ENCODE results near the gene FLNC. TPM values are rescaled to one million over a fixed set of nuclear protein-coding genes. Genes with fewer than 3 reads are reported as not detected.

The FLNC gene
- polyA plus RNA-seq, 3 donors from 2014 or later, result not detected

DNA sequence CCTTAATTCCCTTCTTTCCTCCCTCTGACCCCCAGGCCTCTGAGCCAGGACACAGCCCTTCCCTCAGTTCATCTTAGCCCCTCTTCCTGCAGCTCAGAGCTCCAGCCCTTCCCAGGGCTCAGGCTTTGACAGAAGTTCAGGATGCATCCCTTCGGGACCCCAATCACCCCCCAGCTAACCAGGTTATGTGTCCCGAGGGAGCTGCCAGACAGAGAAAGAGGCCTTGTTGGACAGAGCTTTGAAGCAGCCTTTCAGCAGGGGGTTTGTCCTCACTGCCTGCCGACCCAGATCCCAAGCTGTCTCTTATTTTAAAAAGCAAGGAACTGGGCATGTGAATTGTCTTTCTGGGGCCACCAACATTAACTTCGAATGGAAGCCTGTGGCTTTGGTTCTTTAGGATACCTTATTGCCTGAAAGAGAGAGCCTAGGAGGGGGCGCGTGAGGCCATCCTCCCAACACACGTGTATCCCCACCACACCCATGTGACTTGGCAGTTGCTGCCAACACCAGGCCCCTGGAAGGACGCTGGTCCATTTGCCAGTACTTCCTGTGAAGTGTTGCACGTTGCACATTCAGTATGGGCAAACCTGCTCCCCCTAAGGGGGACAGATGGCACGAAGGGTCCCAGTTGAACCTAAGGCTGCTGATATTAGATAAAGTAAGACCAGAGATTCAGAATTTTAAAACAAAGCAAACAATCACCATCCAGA, 37.6 kb upstream of the FLNC start:
- Mint-ChIP-seq H3K9me3 (no peaks in the 10 kb centered on the region), H3K27ac (peak overlapping the region in 3 of 6 donors; percentile 6 to 59 (median 21)), H3K4me1 (peaks cover 5 to 8% of the 10 kb centered on the region in 2 donors), H3K4me3 (peak overlapping the region; percentile 54 to 85 (median 61)), H3K27me3 (ENCODE audit: low read depth in 3 of 3) (peaks cover 0 to 5% (median 2%) of the 10 kb centered on the region in 3 donors), H3K36me3 (peaks cover 8 to 11% (median 10%) of the 10 kb centered on the region in 3 donors)
- no peak for DNase-seq

DNA sequence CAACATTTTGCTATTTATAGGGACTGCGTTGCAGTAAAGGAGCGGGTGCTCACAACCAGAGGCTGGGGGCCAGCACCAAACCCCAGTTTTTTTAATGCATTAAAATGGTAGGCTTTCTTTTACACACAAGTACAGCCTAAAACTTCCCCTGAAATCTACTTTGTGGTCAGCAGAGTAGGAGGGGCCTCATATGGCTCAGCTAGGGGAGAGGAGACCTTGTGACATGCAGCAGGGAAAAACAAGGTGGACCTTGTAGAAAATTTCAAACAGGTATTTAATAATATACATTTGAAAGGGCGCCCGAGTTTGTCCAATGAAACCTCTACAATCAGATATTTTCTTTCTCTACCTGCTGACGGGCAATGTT, 37.0 kb upstream of the FLNC start:
- Mint-ChIP-seq H3K9me3 (no peaks in the 10 kb centered on the region), H3K4me3 (peak overlapping the region in 3 of 5 donors; percentile 54 to 85 (median 61)), H3K27ac (no peak overlapping the region)

DNA sequence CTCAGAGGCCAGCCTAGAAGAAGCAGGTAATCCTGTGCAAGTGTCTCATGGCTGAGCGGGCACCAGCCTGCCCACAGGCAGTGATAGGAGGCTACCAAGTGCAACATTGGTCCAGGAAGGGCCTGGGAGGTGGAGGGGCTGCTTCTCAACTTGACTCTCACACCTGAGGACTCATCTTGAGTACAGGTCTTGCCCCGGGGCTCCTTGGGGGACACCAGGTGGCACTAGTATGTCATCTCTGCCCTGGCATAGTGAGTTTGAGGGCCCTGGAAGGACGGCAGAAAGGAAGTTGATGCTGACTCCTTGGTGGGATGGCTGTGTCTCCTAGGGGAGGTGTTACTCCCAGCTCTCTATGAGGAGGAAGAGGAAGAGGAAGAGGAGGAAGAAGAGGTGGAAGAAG, 36.2 kb upstream of the FLNC start:
- Mint-ChIP-seq H3K27ac (peak overlapping the region in 1 of 6 donors; percentile 88), H3K27me3 (ENCODE audit: low read depth in 3 of 3) (peaks cover 0 to 5% (median 2%) of the 10 kb centered on the region in 3 donors), H3K4me1 (peaks cover 5 to 8% of the 10 kb centered on the region in 2 donors), H3K36me3 (peaks cover 8 to 11% (median 10%) of the 10 kb centered on the region in 3 donors), H3K9me3 (no peaks in the 10 kb centered on the region), H3K4me3 (no peak overlapping the region)
- DNase-seq, result no peak

More for the DNA sequence above, 37.0 kb upstream of the FLNC start:
- Mint-ChIP-seq H3K4me1 (peaks cover 5 to 8% of the 10 kb centered on the region in 2 donors), H3K27me3 (ENCODE audit: low read depth in 3 of 3) (peaks cover 0 to 5% (median 2%) of the 10 kb centered on the region in 3 donors), H3K36me3 (peaks cover 8 to 11% (median 10%) of the 10 kb centered on the region in 3 donors)
- no peak for DNase-seq

DNA sequence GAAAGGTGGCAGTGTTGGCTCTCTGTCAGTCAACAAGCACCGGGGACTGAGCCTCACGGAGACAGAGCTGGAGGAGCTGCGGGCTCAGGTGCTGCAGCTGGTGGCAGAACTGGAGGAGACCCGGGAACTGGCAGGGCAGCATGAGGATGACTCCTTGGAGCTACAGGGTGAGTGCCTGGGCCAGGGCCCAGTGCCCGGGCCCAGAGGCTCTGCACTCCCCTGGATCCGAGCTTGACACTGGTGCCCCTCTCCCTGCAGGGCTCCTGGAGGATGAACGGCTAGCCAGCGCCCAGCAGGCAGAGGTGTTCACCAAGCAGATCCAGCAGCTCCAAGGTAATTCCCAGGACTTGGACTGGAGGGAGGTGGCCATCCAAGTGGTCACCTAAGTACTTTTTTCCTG, 35.8 kb upstream of the FLNC start:
- peaks cover 0 to 5% (median 2%) of the 10 kb centered on the region in 3 donors for H3K27me3 Mint-ChIP-seq (ENCODE audit: low read depth in 3 of 3)
- H3K36me3 Mint-ChIP-seq, result peaks cover 8 to 11% (median 10%) of the 10 kb centered on the region in 3 donors
- no peak overlapping the region for H3K4me3 Mint-ChIP-seq
- no peak for DNase-seq
- H3K27ac Mint-ChIP-seq, result peak overlapping the region in 1 of 6 donors; percentile 88
- no peaks in the 10 kb centered on the region for H3K9me3 Mint-ChIP-seq
- peaks cover 5 to 8% of the 10 kb centered on the region in 2 donors for H3K4me1 Mint-ChIP-seq

DNA sequence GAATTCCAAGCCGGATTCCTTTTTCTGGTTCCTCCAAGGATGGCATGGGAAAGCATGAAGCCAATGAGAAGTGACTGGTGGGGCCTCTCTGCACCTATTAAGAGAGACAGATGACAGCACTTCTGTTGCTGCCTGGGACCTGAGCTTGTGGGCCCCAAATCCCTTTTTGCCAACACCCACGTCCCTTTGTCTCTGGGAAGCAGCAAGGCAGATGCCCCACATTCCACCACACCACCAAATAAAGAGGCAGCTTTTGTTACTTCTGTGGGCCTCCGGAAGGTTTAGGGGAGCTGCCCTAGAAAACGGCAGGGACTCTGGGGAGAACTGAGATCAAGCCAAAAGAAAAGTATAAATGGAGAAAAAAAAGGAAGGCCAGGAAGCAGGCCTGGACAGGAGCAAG, 35.1 kb upstream of the FLNC start:
- H3K36me3 Mint-ChIP-seq, result peaks cover 8 to 11% (median 10%) of the 10 kb centered on the region in 3 donors
- no peak overlapping the region for H3K4me3 Mint-ChIP-seq
- H3K4me1 Mint-ChIP-seq, result peaks cover 4 to 7% of the 10 kb centered on the region in 2 donors

DNA sequence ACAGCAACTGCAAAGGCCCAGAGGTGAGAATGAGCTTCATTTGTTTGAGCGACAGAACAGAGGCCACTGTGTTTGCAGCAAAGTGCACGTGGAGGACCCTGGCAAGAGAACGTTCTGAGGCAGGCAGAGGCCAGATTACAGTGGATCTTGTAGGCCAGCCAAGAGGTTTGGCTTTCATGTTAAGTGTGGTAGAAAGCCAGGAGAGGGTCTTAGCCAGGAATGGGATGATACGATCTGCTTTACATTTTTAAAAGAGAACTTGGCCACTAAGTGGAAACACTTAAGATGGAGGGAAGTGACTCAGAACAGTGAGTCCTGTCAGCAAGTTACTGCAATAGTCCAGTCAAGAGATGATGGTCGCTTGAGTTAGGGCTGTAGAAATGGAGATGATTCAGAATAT, 33.9 kb upstream of the FLNC start:
- Mint-ChIP-seq H3K4me3 (no peak overlapping the region), H3K27ac (no peak overlapping the region), H3K36me3 (peaks cover 13 to 19% (median 16%) of the 10 kb centered on the region in 3 donors), H3K27me3 (ENCODE audit: low read depth in 3 of 3) (peaks cover 0 to 2% (median 2%) of the 10 kb centered on the region in 3 donors), H3K9me3 (no peaks in the 10 kb centered on the region), H3K4me1 (peaks cover 0 to 3% of the 10 kb centered on the region in 2 donors)
- DNase-seq, result no peak

More for the DNA sequence above, 35.1 kb upstream of the FLNC start:
- Mint-ChIP-seq H3K27me3 (ENCODE audit: low read depth in 3 of 3) (peaks cover 0 to 5% (median 2%) of the 10 kb centered on the region in 3 donors), H3K9me3 (no peaks in the 10 kb centered on the region), H3K27ac (no peak overlapping the region)
- DNase-seq, result no peak

DNA sequence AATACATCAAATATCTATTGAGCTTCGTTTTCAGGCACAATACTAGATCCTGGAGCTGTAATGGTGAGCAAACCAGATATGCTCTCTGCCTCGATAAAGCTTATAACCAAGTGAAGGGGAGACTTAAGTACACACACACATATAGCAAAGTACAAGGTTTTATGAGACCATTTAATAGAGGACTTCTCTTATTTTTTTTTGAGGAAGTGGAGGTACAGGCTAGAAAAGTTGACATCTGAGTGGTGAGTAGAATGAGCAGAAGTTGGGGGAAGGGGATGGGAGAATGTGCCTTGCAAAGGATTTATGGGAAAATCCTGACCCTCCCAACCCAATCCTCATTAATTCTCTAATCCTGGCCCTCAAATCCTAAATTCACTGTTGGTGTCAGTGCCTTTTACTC, 30.8 kb upstream of the FLNC start:
- Mint-ChIP-seq H3K36me3 (peaks cover 15 to 20% (median 16%) of the 10 kb centered on the region in 3 donors), H3K27ac (peak overlapping the region in 1 of 6 donors; percentile 2), H3K4me1 (no peaks in the 10 kb centered on the region), H3K27me3 (ENCODE audit: low read depth in 3 of 3) (no peaks in the 10 kb centered on the region), H3K9me3 (no peaks in the 10 kb centered on the region), H3K4me3 (no peak overlapping the region)
- DNase-seq, result no peak

DNA sequence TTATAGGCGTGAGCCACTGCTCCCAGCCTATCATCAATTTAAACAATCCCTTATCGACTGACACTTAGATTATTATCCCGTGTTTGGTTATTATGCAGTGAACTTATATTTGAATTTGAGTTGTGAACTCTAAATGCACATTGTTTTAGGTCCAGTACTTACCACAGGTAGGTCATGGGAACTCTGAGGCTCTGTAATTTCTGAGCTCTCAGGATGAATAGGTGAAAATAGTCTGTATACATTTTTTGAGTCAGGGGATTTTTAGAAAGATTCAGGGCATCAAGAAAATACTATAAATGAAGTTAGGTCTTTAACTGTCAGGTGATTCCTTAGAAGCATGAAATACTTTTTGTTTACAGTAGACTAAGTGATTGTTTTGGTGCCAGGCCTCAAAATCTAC, 29.6 kb upstream of the FLNC start:
- peaks cover 15 to 24% (median 16%) of the 10 kb centered on the region in 3 donors for H3K36me3 Mint-ChIP-seq
- no peaks in the 10 kb centered on the region for H3K27me3 Mint-ChIP-seq (ENCODE audit: low read depth in 3 of 3)
- H3K4me3 Mint-ChIP-seq, result no peak overlapping the region
- no peaks in the 10 kb centered on the region for H3K4me1 Mint-ChIP-seq
- no peaks in the 10 kb centered on the region for H3K9me3 Mint-ChIP-seq
- DNase-seq, result no peak
- H3K27ac Mint-ChIP-seq, result no peak overlapping the region

DNA sequence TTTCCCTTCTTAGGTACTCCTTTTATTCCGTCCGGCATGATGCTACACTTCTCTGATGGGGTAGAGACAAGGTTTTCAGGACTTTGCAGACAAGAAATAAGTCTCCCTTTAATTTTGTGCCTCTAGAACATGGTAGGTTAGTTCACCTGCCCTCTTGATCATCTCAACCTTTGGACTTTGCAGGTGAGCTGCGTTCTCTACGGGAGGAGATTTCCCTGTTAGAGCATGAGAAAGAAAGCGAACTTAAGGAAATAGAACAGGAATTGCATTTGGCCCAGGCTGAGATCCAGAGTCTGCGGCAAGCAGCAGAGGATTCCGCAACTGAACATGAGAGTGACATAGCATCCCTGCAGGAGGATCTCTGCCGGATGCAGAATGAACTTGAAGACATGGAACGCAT, 29.2 kb upstream of the FLNC start:
- Mint-ChIP-seq H3K27me3 (ENCODE audit: low read depth in 3 of 3) (no peaks in the 10 kb centered on the region), H3K36me3 (peaks cover 14 to 25% (median 15%) of the 10 kb centered on the region in 3 donors), H3K9me3 (no peaks in the 10 kb centered on the region), H3K4me1 (no peaks in the 10 kb centered on the region), H3K27ac (peak overlapping the region in 1 of 6 donors; percentile 6), H3K4me3 (no peak overlapping the region)
- DNase-seq, result no peak

DNA sequence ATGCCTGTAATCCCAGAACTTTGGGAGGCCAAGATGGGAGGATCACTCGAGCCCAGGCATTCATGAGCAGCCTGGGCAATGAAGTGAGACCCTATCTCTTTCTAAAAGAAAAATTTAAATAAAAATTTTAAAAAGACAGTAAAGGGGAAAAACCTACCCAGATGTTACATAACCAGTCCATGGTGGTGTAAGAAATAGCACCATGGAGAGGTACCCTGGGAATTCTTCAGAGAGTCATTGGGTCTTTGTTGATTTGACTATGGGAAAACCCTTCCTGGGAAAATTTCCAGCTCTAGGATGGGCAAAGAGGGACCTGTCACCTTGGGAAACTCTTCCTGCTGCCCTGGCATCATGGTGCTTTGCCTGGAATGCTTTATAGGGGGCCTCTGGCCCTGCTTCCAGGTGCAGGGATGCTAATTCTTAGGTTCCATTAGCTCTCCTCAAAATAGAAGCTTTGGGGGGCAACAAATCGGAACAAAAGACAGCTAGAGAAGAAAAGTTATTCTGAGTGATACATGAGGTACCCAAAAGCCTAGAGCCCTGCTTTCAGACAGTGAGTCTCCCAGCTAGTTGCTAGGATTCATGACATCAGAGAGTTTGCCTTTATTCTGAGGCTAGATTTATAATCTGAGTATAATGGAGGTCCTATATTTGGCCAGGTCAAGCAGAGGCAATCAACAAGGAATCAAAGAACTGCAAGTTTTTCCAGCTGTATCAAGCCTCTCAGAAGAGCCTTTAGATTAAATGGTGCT, 28.4 kb upstream of the FLNC start:
- Mint-ChIP-seq H3K27me3 (ENCODE audit: low read depth in 3 of 3) (no peaks in the 10 kb centered on the region), H3K4me3 (no peak overlapping the region), H3K27ac (no peak overlapping the region), H3K9me3 (no peaks in the 10 kb centered on the region), H3K4me1 (no peaks in the 10 kb centered on the region), H3K36me3 (peaks cover 18 to 29% (median 19%) of the 10 kb centered on the region in 3 donors)
- DNase-seq, result no peak

DNA sequence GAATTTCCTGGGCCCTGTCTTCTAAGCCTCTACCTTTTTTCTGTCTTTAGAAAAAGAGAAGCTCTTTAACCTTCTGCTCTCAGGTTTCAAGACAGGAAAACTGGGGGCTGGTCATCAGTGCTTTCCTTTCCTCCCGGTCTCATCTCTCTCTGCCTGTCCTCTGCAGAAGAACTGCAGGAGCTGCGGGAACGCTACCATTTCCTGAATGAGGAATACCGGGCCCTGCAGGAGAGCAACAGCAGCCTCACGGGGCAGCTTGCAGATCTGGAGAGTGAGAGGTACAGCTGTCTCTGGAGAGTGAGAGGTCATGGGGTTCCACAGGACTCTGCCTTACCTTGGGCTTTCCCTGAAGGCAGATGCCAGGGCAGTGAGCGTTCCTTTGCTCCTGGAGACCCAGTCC, 25.7 kb upstream of the FLNC start:
- Mint-ChIP-seq H3K4me3 (no peak overlapping the region), H3K27me3 (ENCODE audit: low read depth in 3 of 3) (no peaks in the 10 kb centered on the region), H3K36me3 (peaks cover 16 to 26% (median 25%) of the 10 kb centered on the region in 3 donors), H3K4me1 (no peaks in the 10 kb centered on the region), H3K27ac (no peak overlapping the region), H3K9me3 (no peaks in the 10 kb centered on the region)
- DNase-seq, result no peak

DNA sequence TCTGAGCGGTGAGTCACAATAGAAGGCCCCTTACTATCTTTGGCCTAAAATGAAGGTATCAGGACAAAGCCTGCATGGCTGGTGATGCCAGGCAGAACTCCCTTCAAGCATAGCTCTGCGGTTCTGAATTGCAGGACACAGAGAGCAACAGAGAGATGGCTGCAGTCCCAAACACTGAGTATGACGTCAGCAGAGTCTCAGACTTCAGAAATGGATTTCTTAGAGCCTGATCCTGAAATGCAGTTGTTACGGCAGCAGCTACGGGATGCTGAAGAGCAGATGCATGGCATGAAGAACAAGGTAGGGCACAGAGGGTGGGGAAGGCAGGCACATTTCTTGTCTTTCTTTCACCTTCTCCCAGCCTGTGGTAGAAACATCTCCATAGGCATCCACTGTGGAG, 25.0 kb upstream of the FLNC start:
- DNase-seq, result no peak

DNA sequence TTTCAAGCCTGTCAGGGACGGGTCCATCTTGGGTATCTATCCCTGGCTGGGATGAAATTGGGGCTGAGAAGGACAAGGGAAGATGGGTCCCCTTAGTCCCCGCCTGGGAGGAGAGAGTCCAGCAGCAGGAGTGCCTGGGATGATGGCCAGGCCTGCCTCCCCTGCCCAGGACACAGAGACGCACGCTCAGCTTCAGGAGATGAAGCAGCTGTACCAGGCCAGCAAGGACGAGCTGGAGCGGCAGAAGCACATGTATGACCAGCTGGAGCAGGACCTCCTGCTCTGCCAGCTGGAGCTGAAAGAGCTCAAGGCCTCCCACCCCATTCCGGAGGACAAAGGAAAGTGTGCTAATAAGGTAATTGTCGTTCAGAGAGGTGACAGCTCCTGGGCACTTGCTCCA, 23.0 kb upstream of the FLNC start:
- H3K36me3 Mint-ChIP-seq, result peaks cover 9 to 23% (median 23%) of the 10 kb centered on the region in 3 donors
- DNase-seq, result no peak
- H3K27ac Mint-ChIP-seq, result no peak overlapping the region
- no peaks in the 10 kb centered on the region for H3K27me3 Mint-ChIP-seq (ENCODE audit: low read depth in 3 of 3)
- H3K4me3 Mint-ChIP-seq, result no peak overlapping the region
- H3K4me1 Mint-ChIP-seq, result no peaks in the 10 kb centered on the region
- no peaks in the 10 kb centered on the region for H3K9me3 Mint-ChIP-seq

More for the DNA sequence above, 25.0 kb upstream of the FLNC start:
- no peaks in the 10 kb centered on the region for H3K9me3 Mint-ChIP-seq
- peaks cover 16 to 32% (median 29%) of the 10 kb centered on the region in 3 donors for H3K36me3 Mint-ChIP-seq
- no peaks in the 10 kb centered on the region for H3K27me3 Mint-ChIP-seq (ENCODE audit: low read depth in 3 of 3)
- H3K27ac Mint-ChIP-seq, result no peak overlapping the region
- H3K4me1 Mint-ChIP-seq, result no peaks in the 10 kb centered on the region
- no peak overlapping the region for H3K4me3 Mint-ChIP-seq

DNA sequence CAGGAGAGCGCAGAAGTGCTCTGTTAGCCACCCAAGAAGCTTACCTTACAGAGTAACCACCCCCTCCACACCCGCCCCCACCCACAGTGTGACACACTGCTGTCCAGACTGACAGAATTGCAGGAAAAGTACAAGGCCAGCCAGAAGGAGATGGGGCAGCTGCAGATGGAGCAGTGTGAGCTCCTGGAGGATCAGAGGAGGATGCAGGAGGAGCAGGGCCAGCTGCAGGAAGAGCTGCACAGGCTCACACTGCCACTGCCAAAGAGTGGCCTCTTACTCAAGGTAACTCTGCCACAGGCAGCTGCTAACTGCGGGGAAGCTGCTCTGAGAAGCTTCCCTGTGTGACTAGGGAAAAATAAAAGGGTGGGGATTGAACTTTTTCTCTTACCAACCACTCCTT, 20.8 kb upstream of the FLNC start:
- H3K27me3 Mint-ChIP-seq (ENCODE audit: low read depth in 3 of 3), result peaks cover 0 to under 1% (median 0%) of the 10 kb centered on the region in 3 donors
- no peaks in the 10 kb centered on the region for H3K9me3 Mint-ChIP-seq
- no peaks in the 10 kb centered on the region for H3K4me1 Mint-ChIP-seq
- H3K27ac Mint-ChIP-seq, result no peak overlapping the region
- peaks cover 9 to 23% (median 23%) of the 10 kb centered on the region in 3 donors for H3K36me3 Mint-ChIP-seq
- no peak for DNase-seq
- no peak overlapping the region for H3K4me3 Mint-ChIP-seq
